HG02623 (cell line): ENCODE measurements around the gene CCBE1.

Source experiments
- ATAC-seq: cut with Tn5 transposase; IDR thresholded peaks from one replicate; pipeline ENCODE4 v1.9.1; 2021; ENCODE audit warnings: moderate library complexity; ENCODE audit not compliant: unreplicated experiment

Gene CCBE1

DNA sequence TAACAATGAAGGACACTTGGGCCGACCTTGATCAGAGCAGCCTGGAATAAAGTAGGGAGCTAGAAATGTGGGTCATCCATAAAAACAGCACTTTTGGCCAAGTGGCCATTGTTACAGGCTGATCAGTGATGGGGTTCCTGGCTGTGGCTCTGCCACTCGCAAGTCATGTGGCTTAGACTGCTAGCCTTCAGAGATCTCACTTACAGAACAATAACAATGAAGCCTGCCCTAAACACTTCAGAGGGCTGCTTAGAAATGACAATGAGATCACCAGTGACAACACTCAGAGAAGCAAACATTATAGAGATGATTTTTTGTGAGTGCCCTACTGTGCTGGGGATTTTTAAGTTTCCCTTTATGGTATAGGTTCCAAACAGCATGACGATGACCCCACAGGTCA lies 230.2 kb downstream of the CCBE1 start:
- ATAC-seq = no peak

DNA sequence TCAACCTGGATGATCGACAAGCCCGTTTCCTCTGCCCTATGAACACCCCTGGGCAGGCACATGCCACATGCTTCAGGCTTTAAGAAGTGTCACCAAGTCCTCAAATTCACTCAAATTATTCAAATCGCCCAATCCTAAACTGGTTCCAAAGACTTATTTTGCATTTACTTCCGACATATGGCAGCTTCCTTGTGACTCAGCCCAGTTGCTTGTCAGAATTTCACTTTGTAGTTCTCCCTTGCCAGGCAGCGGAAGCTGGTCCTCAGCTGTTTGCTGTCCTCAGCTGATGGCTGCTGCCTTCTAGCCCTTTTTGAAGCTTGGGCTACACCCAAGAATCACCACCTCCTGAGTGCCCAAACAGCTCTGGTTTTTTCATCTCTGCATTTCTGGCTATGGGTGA lies 232.7 kb downstream of the CCBE1 start:
- no peak for ATAC-seq

DNA sequence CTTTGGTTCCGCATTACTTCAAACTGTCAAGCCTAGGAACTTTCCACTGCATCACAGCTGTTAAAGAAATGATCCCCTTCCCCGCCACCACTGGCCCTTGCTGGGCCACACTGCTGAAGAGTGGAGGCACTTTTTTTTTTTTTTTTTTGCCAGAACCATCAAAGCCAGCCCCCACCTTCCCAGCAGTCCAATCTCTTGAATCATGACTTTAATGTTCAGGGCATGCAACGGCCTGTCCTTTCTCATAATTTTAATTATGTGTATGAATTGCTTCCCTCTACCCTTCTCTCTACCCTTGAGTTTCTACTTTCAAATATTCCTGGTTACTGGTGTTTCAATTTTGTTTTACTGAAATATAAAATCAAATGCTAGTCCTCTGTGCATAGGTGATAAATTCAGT lies 236.1 kb downstream of the CCBE1 start:
- ATAC-seq = no peak

DNA sequence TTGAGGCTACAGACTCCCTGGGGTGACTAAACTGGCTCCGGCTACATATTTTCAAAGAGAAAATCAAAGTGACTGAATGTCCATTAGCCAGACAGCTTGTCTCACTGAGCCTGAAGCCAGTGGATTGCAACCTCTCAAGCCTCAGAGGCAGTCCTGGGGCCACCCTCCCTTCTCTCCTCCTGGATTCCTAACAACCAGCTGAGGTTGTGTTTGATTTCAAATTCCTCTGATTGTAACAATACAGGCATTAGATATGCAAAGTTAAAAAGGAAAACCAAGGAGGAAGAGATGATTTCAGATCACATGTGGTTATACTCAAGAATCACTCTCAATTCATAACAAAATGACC lies 237.2 kb downstream of the CCBE1 start:
- no peak for ATAC-seq

DNA sequence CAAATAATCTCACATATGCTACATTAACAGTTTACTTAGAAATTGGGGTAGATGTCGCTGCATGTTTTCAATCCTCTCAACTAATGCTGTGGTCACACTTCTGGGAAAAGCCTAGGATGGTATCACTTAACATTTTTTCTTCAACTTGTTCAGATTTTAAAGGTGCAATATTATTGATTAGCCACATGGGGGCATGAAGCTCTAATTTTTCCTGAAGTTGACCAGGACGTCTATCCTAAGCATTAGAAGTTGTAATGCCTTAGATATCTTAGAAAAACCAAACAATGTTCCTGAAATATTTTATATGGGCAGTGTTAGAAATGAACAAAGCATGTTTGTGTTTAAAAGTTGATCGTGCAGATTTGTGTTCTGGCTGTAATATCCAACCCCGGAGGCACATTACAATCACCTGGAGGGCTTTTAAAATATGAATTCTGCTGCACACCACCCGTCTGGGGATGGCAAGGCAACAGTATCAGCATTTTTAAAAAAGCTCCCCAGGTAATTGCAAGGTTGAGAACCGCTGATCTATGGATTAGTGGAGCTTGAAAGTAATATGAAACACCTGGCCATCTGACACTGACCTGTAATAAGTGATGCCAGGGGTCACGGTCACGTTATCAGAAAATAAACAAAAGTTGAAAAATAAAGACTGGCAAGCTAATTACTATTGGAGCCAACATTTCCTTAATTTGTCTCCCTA lies 237.7 kb downstream of the CCBE1 start:
- no peak for ATAC-seq

DNA sequence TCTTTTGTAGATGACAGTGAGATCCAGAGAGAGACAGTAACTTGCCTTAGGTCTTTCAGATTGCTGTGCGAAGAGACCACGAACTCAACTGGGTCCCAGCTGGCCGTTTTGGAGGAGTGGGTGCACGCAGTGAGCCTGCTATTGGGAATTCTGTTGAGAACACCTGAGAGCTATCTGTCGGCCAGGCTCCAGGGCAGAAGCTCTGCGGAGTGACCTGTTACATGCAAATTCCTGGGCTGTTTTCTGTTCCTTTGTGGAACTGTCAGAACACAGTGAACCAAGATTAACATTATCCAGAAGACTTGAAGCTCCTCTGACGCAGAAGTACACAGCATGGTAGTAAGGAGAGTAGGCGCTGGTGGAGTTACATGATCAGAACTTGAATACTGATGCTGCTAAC lies 238.6 kb downstream of the CCBE1 start:
- no peak for ATAC-seq

DNA sequence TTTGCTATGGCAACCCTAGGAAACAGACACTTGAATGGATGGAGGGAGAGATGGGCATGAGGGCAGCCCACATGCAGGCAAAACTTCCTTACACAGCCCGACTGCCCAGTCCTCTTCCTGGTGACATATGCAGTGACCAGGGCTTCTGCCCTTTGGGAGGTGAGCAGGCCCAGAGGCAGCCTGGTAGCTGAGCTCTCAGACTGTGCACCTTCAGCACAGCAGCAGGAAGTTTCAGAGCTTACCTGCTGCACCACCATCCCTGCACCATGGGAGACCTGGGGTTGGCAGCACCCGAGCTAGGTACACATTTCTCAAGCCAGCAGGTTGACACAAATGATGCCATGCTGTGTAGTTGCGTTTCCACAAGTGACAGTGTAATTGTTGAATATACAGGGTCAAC lies 240.6 kb downstream of the CCBE1 start:
- no peak for ATAC-seq

DNA sequence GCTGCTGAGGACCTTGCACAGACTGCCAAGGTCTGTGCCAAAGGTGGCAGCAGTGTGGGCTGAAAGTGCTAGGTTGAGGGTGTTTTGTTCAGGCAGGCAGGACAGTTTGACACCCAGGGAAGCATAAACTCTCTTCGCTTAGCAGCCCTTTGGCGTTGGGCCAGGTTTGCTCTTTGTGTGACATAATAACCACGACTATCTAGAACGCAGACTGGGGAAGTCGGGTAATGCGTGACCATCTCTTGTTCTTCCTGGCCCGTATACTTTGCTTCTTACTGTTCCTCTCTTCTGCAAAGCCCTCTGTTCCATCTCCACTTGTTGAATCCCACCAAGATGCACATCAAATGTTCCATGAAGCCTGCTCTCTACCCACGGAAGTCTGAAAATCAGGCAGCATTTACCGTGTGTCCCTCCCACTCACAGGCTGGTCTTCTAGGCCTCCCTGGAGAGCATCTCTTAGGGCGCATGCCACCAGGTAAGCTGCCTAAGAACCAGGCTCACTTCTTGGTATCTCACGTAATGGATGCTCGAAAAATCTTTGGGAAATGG lies 241.4 kb downstream of the CCBE1 start:
- ATAC-seq = no peak

DNA sequence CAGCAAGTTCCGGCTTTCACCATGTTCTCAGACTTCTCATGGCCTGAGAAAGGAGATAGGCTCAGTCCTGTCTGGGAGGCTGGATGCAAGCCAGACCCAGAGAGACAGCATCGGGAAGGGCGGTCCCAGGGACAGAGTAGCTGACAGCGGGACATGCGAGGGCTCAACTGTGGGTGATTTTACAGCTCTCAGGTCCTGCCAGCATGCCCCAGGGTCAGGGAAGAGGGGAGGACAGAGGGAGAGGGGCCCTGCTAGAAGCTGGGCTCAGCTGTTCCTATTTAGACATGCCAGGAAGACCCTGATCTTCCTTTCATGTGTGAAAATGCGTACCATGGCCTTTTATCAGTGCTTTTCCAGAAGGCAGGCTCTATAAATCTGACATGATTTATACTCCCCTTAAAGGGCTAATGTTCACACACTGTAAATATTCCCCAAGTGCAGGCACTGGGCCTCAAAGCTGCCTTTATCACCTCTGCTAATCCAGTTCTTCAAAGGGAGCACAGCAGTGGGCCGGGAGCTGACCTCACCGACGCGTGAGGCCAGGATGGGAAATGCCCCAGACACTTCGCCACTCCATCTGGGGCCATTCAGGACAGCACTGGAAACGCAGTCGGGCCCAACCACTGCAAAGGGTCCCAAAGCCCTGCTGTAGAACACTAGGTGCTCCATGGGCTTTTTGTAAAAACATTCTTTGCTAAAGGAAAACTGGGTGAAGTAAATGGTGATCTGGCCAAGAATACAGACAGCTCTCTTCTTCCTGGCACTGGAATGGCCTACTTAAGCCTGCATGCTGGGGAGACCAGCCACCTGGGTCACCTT lies 242.1 kb downstream of the CCBE1 start:
- no peak for ATAC-seq

DNA sequence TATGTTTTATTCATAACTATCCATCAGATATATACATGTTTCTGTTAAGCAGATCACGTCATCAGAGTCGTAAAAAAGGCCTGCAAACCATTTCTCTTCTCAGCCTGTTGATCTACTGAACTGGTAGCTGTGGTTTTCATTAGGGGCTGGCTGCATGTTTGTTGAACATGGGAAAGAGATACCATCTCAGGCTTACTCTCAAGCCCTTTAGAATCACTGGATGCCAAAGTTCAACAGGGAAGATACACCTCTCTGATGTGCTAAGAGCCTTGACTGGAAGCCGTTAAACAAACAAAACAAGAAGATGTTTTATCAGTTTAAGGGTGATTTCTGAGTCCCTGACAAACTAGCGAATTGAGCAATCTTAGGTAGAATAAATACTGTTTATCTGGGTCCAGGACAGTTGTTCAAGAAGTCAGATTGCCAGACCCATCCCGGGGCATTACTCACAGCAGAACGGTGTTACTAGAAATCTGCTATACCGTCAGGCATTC lies 243.7 kb downstream of the CCBE1 start:
- ATAC-seq = no peak

DNA sequence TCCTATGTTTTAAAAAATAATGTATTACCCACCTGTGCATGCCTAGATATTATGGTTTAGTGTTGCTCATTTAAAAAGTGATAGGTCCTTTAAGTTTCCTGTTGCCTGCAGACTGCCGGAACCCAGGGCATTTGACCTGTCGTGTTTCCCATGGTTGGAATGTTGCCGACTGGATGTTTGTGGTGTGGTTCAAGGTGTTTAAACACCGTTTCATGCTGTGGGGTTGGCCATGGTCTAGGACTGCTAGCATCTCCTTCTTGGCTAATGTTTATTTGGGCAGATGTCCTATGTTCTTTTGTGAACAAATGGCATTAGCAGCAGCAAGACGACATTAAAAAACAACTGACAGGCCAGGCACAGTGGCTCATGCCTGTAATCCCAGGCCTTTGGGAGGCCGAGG lies 245.3 kb downstream of the CCBE1 start:
- ATAC-seq = no peak

DNA sequence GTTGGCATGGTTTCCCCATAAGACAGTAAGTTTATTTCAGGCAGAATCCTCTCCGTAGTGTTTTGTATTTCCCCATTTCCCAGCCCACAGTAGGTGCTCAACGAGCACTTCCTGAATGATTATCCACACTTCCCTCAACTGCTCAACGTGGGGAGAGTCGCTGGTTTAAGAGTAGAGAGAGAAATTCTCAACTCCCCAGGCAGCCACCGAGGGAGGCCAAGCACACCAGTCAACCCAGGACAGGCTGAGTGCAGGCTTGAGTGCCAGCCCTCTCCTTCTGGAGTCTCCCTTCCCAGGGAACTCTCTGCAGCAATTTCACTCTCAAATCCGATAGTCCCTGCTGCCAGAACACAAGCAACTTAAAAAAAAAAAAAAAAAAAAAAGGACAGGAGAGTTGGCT lies 246.2 kb downstream of the CCBE1 start:
- no peak for ATAC-seq

DNA sequence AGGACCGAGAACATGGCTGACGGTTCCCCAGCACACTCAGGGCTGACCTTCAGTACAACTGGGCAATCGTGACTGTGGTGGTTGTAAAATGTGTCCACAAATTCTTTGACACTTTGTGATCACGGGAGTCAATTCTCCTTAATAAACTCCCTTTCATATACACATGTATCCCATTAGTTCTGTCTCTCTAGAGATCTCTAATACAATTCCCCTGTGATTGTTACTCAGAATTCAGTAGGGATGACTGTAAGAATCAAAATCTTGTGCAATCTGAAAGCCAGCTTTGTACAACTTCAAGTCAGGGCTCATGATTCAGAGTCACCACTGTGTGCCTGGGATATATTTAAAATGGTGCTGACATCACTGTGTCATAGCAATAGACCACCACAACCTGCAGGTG lies 248.7 kb downstream of the CCBE1 start:
- no peak for ATAC-seq

DNA sequence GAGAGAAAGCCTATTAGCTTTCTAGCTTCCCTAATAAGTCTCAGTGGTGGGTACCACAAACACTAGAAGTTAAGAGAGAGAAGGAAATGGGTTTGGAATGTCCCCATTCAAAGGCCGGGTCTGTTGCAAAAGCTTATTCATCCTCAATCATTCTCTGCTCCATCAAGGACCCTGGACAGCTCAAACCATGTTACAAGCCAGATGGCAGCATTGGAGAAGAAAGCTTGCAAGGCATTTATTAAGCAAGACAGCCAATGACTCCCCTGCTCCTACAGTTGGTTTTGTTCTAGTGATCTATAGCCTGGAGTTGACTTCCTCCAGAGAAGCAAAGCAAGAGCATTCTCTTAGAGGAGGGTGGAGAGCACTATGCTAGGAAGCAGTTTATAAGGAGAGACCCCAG lies 251.2 kb downstream of the CCBE1 start:
- ATAC-seq = no peak

DNA sequence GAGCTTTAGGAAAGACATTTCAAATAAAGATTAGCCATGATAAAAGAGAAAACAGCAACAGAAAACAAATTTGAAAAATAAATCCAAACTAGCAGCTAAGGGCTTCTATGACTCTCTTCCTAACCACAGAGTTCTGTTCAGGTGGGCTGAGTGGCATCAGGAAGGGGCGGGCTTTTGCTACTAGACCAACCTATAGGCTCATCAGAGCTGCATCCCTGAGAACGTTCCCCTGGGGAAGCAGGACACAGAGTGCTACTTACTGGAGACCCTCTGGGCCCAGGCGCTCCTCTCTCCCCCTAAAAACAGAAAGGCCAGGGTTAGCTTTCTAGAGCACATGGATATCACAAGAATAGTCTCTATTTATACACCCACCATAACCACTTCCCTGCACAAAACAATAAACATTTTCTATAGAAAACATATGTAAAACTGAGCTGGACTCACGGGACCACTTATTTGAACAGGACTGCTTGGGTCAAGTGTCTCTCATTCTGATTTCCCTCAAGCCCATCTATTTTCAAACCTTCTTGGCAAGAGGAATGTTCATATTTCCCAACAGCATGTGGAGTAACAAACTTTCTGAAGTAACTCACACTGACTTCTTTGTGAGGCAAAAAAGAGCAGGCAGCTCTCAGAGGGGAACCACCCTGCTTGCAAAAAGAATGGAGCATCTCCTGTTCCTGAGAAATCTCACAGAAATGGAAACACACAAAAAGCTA lies 259.2 kb downstream of the CCBE1 start:
- no peak for ATAC-seq

DNA sequence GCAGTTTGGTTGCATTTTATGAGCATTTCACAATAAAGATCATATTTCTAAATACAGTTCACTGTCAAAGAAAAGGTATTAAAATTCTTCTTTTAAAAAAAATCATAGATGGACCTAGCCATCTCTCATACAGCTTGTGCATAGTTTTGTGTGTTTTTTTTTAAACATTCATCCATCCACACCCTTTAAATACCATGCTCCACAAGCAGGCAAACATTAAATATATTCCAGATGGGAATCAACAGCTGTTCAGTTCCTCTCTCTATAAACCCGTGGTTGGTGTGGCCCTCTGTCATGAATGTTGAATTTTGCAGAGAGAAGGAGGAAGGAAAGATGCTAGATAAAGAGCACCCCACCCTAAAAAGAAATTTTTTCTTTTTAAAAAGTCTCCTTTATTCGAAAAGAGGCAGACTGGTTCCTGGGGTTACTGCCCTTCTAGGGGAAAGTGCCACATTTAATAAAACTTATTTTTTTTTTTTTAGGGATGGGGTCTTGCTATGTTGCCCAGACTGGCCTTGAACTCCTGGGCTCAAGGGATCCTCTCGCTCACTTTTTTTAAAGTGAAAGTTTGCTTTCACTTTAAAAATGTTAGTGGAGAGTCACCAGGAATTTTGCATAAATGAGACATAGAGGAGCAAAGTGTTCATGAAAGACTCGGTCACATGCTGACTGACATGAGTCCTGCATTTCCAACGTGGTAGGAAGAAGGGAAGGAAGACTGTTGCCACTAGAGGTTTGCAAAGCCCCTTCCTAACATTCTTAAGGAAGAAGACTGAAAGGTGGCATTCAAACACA lies 264.2 kb downstream of the CCBE1 start:
- ATAC-seq = no peak

DNA sequence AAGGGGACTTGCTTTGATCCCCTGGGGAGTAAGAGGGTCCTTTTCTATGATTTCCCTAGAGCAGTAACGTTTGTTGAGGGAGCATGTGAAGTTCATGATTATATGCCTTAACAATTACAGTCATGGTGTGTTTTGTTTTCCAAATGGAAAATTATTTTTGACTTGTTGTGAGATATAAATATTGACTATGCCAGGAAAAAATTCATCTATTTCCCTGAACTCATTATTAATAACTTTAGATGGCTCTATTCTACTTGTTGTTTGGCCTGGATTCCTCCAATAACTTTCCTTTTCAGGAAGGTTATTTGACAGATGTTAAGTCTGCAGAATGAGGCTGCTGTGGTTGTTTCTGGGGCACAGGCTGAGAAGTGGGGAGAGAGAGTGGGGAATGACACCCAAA lies 266.1 kb downstream of the CCBE1 start:
- no peak for ATAC-seq

DNA sequence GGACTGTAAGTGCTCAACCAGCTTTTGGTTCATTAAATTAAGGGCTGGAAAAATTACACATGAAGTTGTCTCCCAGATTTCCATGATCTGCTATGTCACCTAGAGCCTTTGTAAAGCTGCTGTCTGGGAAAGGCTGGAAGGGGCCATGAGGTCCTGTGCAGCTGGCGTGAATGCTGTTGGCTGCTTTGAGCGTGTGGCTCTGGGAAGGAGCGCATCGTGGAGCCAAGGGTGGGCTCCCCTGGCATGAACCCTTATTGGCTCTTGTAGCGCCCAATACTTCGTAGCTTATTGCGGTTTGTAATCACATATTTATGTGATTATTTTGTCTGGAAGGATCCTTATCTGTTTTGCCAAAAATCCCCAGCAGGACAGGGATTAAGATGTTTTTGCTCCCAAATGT lies 267.6 kb downstream of the CCBE1 start:
- ATAC-seq = no peak

DNA sequence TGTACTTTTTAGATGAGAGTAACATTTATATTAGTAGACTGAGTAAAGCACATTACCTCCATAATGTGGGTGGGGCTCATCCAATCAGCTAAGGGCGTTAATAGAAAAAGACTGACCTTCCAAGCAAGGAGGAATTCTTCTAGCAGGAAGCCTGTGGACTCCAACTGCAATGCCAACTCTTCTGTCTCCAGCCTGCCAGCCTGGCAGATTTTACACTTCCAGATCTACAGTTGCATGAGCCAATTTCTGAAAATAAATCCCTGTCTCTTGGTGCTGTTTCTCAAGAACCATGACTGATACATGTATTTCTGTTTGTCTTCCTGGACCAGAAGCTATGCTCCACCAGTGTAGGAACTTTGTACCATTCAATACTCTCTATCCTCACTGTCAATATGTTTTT lies 269.2 kb downstream of the CCBE1 start:
- ATAC-seq = no peak

DNA sequence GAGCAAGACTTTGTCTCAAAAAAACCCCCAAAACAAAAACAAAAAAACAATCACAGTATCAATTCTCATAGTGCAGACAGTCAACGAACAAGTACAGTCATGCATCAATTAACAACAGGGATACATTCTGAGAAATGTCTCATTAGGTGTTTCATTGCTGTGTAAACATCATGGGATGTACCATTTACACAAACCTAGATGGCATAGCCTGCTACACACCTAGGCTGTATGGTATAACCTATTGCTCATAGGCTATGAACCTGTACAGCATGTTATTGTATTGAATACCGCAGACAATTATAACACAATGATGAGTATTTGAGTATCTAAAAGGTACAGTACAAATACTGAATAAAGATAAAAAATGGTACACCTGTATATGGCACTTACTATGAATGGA lies 270.4 kb downstream of the CCBE1 start:
- ATAC-seq = no peak

DNA sequence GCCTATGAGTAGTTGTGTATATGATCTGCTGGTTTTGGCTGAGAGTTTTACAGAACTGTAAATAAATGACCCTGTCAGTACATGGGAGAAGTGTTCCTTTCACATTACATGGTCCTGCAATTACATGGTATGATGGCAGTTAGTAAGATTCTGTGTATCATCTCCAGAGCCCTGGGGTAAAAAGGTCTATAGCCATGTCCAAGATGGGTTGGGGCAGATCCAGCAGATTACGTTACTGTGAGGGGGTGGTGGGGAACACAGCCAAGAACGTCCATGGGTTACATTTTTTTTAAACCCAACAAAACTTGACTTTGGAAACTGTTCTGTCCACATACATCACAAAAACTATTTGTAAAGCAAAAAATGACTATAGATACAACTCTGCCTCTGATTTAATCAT lies 274.0 kb downstream of the CCBE1 start:
- ATAC-seq = no peak
